ENCODE results near the gene ZNF212. TPM values are rescaled to one million over a fixed set of nuclear protein-coding genes. Genes with fewer than 3 reads are reported as not detected.

Gene ZNF212
- polyA plus RNA-seq, 1 donor from 2014 or later, result 12.2 TPM

- TF ChIP-seq POLR2AphosphoS5 (IDR thresholded peaks at IDR 0.05) (no peak), TAF1 (IDR thresholded peaks at IDR 0.05; ENCODE audit: low read depth) (no peak), SMC3 (conservative IDR thresholded peaks at IDR 0.05; ENCODE audit: poor library complexity) (no peak), MXI1 (conservative IDR thresholded peaks at IDR 0.05; ENCODE audit: poor library complexity, severe bottlenecking) (no peak), RAD21 (conservative IDR thresholded peaks at IDR 0.05) (no peak), EZH2 (IDR thresholded peaks at IDR 0.05; ENCODE audit: borderline replicate concordance, insufficient read depth, low read length, poor library complexity, severe bottlenecking) (no peak), CTCF (IDR thresholded peaks at IDR 0.05; ENCODE audit: poor library complexity, severe bottlenecking) (no peak), REST (IDR thresholded peaks at IDR 0.05; ENCODE audit: borderline replicate concordance) (no peak), EP300 (conservative IDR thresholded peaks at IDR 0.05; ENCODE audit: poor library complexity, severe bottlenecking) (no peak)
- no peak overlapping the region for H2AFZ ChIP-seq (ENCODE audit: low read depth, low read length)
- H3K9me2 ChIP-seq (ENCODE audit: insufficient read depth, low read length), result no peaks in the 10 kb centered on the region
- no peak overlapping the region for H3K4me3 ChIP-seq (ENCODE audit: low read length)
- H3K36me3 ChIP-seq (ENCODE audit: insufficient read depth, low read length), result no peaks in the 10 kb centered on the region
- H3K9me3 ChIP-seq (ENCODE audit: low read length), result no peaks in the 10 kb centered on the region
- H3K27ac ChIP-seq (ENCODE audit: low read length), result no peak overlapping the region
- H3K4me2 ChIP-seq (ENCODE audit: low read length), result no peak overlapping the region
- H3K79me2 ChIP-seq (replicated peaks; ENCODE audit: insufficient read depth, low read length), result no peaks in the 10 kb centered on the region
- no peaks in the 10 kb centered on the region for H3F3A ChIP-seq (ENCODE audit: insufficient read depth, low read length, poor library complexity, severe bottlenecking)
- no peaks in the 10 kb centered on the region for H4K20me1 ChIP-seq (ENCODE audit: insufficient read depth)
- H3K27me3 ChIP-seq (ENCODE audit: insufficient read depth, low read depth, low read length), result peaks cover 3% of the 10 kb centered on the region
- no peak overlapping the region for H3K9ac ChIP-seq (ENCODE audit: low read length)
Measured at GRCh38 chr7:149287622-149288021, 48.2 kb downstream of the ZNF212 start.

- Histone ChIP-seq H3K4me3 (ENCODE audit: low read length) (no peak overlapping the region), H3K79me2 (replicated peaks; ENCODE audit: insufficient read depth, low read length) (no peaks in the 10 kb centered on the region), H3K36me3 (ENCODE audit: insufficient read depth, low read length) (no peaks in the 10 kb centered on the region), H3K9ac (ENCODE audit: low read length) (no peak overlapping the region), H2AFZ (ENCODE audit: low read depth, low read length) (no peak overlapping the region), H3K4me2 (ENCODE audit: low read length) (no peak overlapping the region), H3K9me3 (ENCODE audit: low read length) (no peaks in the 10 kb centered on the region), H3K27me3 (ENCODE audit: insufficient read depth, low read depth, low read length) (peaks cover 3% of the 10 kb centered on the region), H3F3A (ENCODE audit: insufficient read depth, low read length, poor library complexity, severe bottlenecking) (no peaks in the 10 kb centered on the region), H4K20me1 (ENCODE audit: insufficient read depth) (no peaks in the 10 kb centered on the region), H3K9me2 (ENCODE audit: insufficient read depth, low read length) (no peaks in the 10 kb centered on the region), H3K27ac (ENCODE audit: low read length) (no peak overlapping the region)
- TF ChIP-seq EP300 (conservative IDR thresholded peaks at IDR 0.05; ENCODE audit: poor library complexity, severe bottlenecking) (no peak), CTCF (IDR thresholded peaks at IDR 0.05; ENCODE audit: poor library complexity, severe bottlenecking) (no peak), TAF1 (IDR thresholded peaks at IDR 0.05; ENCODE audit: low read depth) (no peak), POLR2AphosphoS5 (IDR thresholded peaks at IDR 0.05) (no peak), EZH2 (IDR thresholded peaks at IDR 0.05; ENCODE audit: borderline replicate concordance, insufficient read depth, low read length, poor library complexity, severe bottlenecking) (no peak)
Measured at GRCh38 chr7:149289262-149289661, 49.8 kb downstream of the ZNF212 start.

All from neural cell (in vitro differentiated cells).